SK-N-MC (cell line): ENCODE data around the gene ASTN2.

Source experiments
- EZH2 ChIP-seq: fragments of 200-600 bp; sonication (generic); IDR thresholded peaks from one replicate; pipeline ENCODE4 v1.6.1; 2017; ENCODE audit warnings: antibody characterized with exemption
- FOXP2 ChIP-seq: optimal IDR thresholded peaks from 2 replicates; pipeline ENCODE3; 2011; ENCODE audit warnings: mild to moderate bottlenecking, moderate library complexity; ENCODE audit not compliant: insufficient read depth; ENCODE audit errors: extremely low read length, control extremely low read depth
- POLR2AphosphoS5 ChIP-seq: IDR thresholded peaks from 2 replicates; pipeline ENCODE4 v1.6.1; 2012; ENCODE audit warnings: mild to moderate bottlenecking, low read depth, low read length, borderline replicate concordance

GRCh38 chr9:116628716-116629115 is 786.1 kb downstream of the ASTN2 start:
- TF ChIP-seq POLR2AphosphoS5, result no peak
- no peak for TF ChIP-seq EZH2
- TF ChIP-seq FOXP2, result no peak
